ENCODE data around the gene SLC34A3. TPM values are rescaled to one million over a fixed set of nuclear protein-coding genes. Genes with fewer than 3 reads are reported as not detected.

SLC34A3 gene
- total and polyA plus RNA-seq, 2 donors (not counting 1 experiment from before 2014, with no cell fraction given): not detected

DNA sequence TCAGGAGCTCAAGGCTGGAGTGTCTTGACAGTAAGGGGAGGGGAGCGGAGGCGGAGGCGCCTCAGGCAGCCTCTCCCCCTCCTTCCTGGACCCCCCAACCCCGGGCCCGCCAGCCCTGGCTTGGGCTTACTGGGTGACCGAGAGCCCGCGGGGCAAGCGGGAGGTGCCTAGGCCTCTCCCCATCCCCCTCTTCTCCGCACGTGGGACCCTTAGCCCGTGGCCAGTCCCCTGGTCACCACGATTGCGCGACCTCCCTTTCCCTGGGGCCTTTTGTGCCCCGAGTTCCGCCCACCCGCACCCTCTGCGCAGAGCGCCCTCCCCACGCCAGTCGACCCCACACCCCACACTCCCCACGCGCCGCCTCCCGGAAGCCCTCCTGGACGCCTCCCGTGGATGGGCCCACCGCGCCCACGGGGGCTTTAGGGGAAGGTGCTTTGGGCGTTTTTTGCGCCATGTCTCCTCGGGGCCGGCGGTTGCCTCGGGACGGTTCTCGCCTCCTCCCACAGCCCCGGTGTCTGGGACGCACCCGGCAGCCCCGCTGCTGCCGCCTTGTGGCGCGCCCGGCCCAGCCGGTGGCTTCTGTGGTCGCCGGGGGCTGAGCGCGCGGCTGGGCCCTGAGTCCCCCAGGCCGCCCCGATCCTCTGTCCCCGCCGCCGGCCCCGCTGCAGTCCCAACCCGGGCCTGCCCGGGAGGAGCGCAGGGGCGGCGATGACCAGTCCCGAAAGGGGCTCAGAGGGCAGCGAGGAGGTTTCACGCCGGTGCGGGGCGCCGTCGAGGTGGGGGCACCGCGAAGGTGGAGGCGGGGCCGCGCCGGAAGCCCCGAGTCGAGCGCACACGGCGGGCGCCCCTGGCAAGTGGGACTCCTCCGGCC is 50.0 kb downstream of the SLC34A3 start:
- peak overlapping the region; percentile 53 for H3K4me3 Mint-ChIP-seq
- Histone ChIP-seq H3K9me3 (ENCODE audit: control extremely low read depth in 1 of 3, control insufficient read depth in 2 of 3, insufficient read depth in 1 of 3, low read length in 2 of 3) (no peaks in the 10 kb centered on the region), H3K9ac (ENCODE audit: low read length) (no peak overlapping the region), H2AFZ (ENCODE audit: insufficient read depth, low read depth, low read length, poor library complexity, severe bottlenecking) (no peak overlapping the region), H3K4me1 (ENCODE audit: control insufficient read depth in 2 of 2, insufficient read depth in 2 of 2, low read length in 2 of 2) (peaks cover 23 to 51% of the 10 kb centered on the region in 2 donors), H3K4me2 (replicated peaks; ENCODE audit: low read depth, low read length, poor library complexity, severe bottlenecking) (peak overlapping the region; percentile 64), H3K4me3 (ENCODE audit: control extremely low read depth in 1 of 5, extremely low read depth in 1 of 5, insufficient read depth in 1 of 5, low read depth in 2 of 5, low read length in 4 of 5) (no peak overlapping the region), H4K20me1 (ENCODE audit: control insufficient read depth, insufficient read depth, low read length, poor library complexity, severe bottlenecking) (peaks cover 25% of the 10 kb centered on the region), H3K36me3 (replicated peaks in 1 of 2; ENCODE audit: control extremely low read depth in 1 of 2, control insufficient read depth in 1 of 2, extremely low read depth in 1 of 2, insufficient read depth in 2 of 2, low read length in 1 of 2) (peaks cover 0 to 12% of the 10 kb centered on the region in 2 experiments), H3K27ac (ENCODE audit: low read length in 2 of 2) (no peak overlapping the region), H3K79me2 (ENCODE audit: control insufficient read depth, insufficient read depth, low read length) (peaks cover 15% of the 10 kb centered on the region), H3K27me3 (replicated peaks in 1 of 4; ENCODE audit: control extremely low read depth in 1 of 4, control insufficient read depth in 3 of 4, insufficient read depth in 4 of 4, low read length in 3 of 4) (no peaks in the 10 kb centered on the region)
- ATAC-seq (ENCODE audit: low read depth) (no peak), DNase-seq (peak; percentile 57)
- no peaks in the 10 kb centered on the region for H3K27me3 Mint-ChIP-seq
- intact Hi-C loops (cut with micrococcal nuclease): no loop called here
- ChIA-PET CTCF (interaction anchor here (1.2 kb wide), 1 partner anchor 44 kb away, joined by 4 read pairs; no protein-coding TSS in a partner anchor), POLR2A (interaction anchor here (0.7 to 1.3 kb wide), 3 partner anchors 12 to 180 kb away, joined by 3 to 4 read pairs (median 3); partner anchors contain the start of gene TUBB4B)
- H3K27ac Mint-ChIP-seq: no peak overlapping the region
- WGBS (ENCODE audit: insufficient coverage): 48% methylated on average over 72 of the region's 85 CpGs
- TF ChIP-seq, protein P1, sequence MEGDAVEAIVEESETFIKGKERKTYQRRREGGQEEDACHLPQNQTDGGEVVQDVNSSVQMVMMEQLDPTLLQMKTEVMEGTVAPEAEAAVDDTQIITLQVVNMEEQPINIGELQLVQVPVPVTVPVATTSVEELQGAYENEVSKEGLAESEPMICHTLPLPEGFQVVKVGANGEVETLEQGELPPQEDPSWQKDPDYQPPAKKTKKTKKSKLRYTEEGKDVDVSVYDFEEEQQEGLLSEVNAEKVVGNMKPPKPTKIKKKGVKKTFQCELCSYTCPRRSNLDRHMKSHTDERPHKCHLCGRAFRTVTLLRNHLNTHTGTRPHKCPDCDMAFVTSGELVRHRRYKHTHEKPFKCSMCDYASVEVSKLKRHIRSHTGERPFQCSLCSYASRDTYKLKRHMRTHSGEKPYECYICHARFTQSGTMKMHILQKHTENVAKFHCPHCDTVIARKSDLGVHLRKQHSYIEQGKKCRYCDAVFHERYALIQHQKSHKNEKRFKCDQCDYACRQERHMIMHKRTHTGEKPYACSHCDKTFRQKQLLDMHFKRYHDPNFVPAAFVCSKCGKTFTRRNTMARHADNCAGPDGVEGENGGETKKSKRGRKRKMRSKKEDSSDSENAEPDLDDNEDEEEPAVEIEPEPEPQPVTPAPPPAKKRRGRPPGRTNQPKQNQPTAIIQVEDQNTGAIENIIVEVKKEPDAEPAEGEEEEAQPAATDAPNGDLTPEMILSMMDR (IDR thresholded peaks at IDR 0.05): peak; percentile 47
- TF ChIP-seq EZH2 (IDR thresholded peaks at IDR 0.05; ENCODE audit: borderline replicate concordance, insufficient read depth, low read depth, low read length, poor library complexity, severe bottlenecking): no peak
- peaks cover 36% of the 10 kb centered on the region for H3K4me1 Mint-ChIP-seq
- no peaks in the 10 kb centered on the region for H3K9me3 Mint-ChIP-seq (ENCODE audit: insufficient read depth)

Measured in B cell (primary cell).